Measurements from ENCODE around the gene THRB.

- no peak for TF ChIP-seq ZNF274 (IDR thresholded peaks at IDR 0.05; ENCODE audit: low read depth, low read length)
- no peak for TF ChIP-seq YY1 (IDR thresholded peaks at IDR 0.05; ENCODE audit: insufficient read depth, insufficient read length)
Measured at GRCh38 chr3:24498391-24498790, 3.7 kb upstream of the THRB start.

Measured in NT2/D1 (cell line).